Mesenchymal stem cell (in vitro differentiated cells and primary cell): ENCODE results near the gene PPP1R14D.

Experiments
- DNase-seq: peaks from one replicate; pipeline ENCODE4 v3.0.0-alpha.2; 2013
- H2AFZ ChIP-seq: one replicate; pipeline ENCODE4 v1.6.1; 2013; ENCODE audit warnings: low read depth, mild to moderate bottlenecking, control low read depth, inconsistent platforms, low read length, moderate library complexity
- H2AK5ac ChIP-seq: 2 replicates; pipeline ENCODE4 v1.6.1; 2013; ENCODE audit warnings: low read length, moderate library complexity, mild to moderate bottlenecking, inconsistent platforms; ENCODE audit not compliant: severe bottlenecking
- H2BK120ac ChIP-seq: one replicate; pipeline ENCODE4 v1.6.1; 2013; ENCODE audit warnings: low read depth, mild to moderate bottlenecking, inconsistent platforms, low read length, moderate library complexity
- H2BK12ac ChIP-seq, 2 experiments: one replicate each; pipeline ENCODE4 v1.6.1; 2013; ENCODE audit warnings: inconsistent platforms in 2 of 2, low read length in 2 of 2, mild to moderate bottlenecking in 2 of 2, moderate library complexity in 2 of 2, control low read depth in 1 of 2
- H2BK15ac ChIP-seq: one replicate; pipeline ENCODE4 v1.6.1; 2013; ENCODE audit warnings: mild to moderate bottlenecking, low read depth, inconsistent platforms; ENCODE audit not compliant: poor library complexity, severe bottlenecking
- H2BK5ac ChIP-seq: 2 replicates; pipeline ENCODE4 v1.6.1; 2013; ENCODE audit warnings: low read depth, mild to moderate bottlenecking, low read length, control low read depth, inconsistent platforms; ENCODE audit not compliant: poor library complexity, severe bottlenecking
- H3K14ac ChIP-seq, 2 experiments: one replicate each; pipeline ENCODE4 v1.6.1; 2013; ENCODE audit warnings: inconsistent platforms in 2 of 2, low read length in 2 of 2, control low read depth in 1 of 2, mild to moderate bottlenecking in 1 of 2, moderate library complexity in 1 of 2
- H3K18ac ChIP-seq, 2 experiments: one replicate each; pipeline ENCODE4 v1.6.1; 2013; ENCODE audit warnings: inconsistent platforms in 2 of 2, low read length in 2 of 2, control low read depth in 1 of 2, low read depth in 1 of 2, mild to moderate bottlenecking in 1 of 2
- H3K23ac ChIP-seq, 2 experiments: one replicate each; pipeline ENCODE4 v1.6.1; 2013; ENCODE audit warnings: inconsistent platforms in 2 of 2, low read length in 2 of 2, mild to moderate bottlenecking in 2 of 2, moderate library complexity in 2 of 2, control low read depth in 1 of 2
- H3K27ac ChIP-seq: 2 replicates; pipeline ENCODE4 v1.5.1; 2013; ENCODE audit warnings: mild to moderate bottlenecking, moderate library complexity, low read length, control low read depth, inconsistent platforms; ENCODE audit not compliant: poor library complexity, severe bottlenecking
- H3K27me3 ChIP-seq, 2 experiments: 2 replicates each; pipeline versions ENCODE4 v1.6.1 to v1.7.0; 2013; ENCODE audit warnings: low read length in 2 of 2, mild to moderate bottlenecking in 2 of 2, moderate library complexity in 2 of 2, control low read depth in 1 of 2, inconsistent platforms in 1 of 2; ENCODE audit not compliant: control insufficient read depth in 1 of 2, insufficient read depth in 1 of 2
- H3K36me3 ChIP-seq, 2 experiments: 2 replicates each; pipeline versions ENCODE4 v1.6.1 to v1.7.0; 2013; ENCODE audit warnings: low read length in 2 of 2, control low read depth in 1 of 2, inconsistent platforms in 1 of 2, low read depth in 1 of 2, mild to moderate bottlenecking in 1 of 2; ENCODE audit not compliant: insufficient read depth in 2 of 2, control insufficient read depth in 1 of 2
- H3K4ac ChIP-seq, 2 experiments: one replicate each; pipeline ENCODE4 v1.6.1; 2013; ENCODE audit warnings: inconsistent platforms in 2 of 2, low read length in 2 of 2, mild to moderate bottlenecking in 2 of 2, moderate library complexity in 2 of 2, control low read depth in 1 of 2, low read depth in 1 of 2
- H3K4me1 ChIP-seq: 2 replicates; pipeline ENCODE4 v1.6.1; 2013; ENCODE audit warnings: low read depth, low read length, control low read depth; ENCODE audit not compliant: control insufficient read depth, insufficient read depth
- H3K4me2 ChIP-seq: 2 replicates; pipeline ENCODE4 v1.6.1; 2013; ENCODE audit warnings: low read length, mild to moderate bottlenecking, inconsistent platforms; ENCODE audit not compliant: poor library complexity, severe bottlenecking
- H3K4me3 ChIP-seq, 2 experiments: 2 replicates each; pipeline versions ENCODE4 v1.5.1 to v1.7.0; 2013; ENCODE audit warnings: low read length in 2 of 2, mild to moderate bottlenecking in 2 of 2, control low read depth in 1 of 2, low read depth in 1 of 2; ENCODE audit not compliant: insufficient read depth in 1 of 2
- H3K79me1 ChIP-seq: replicated peaks from 2 replicates; pipeline ENCODE4 v1.6.1; 2013; ENCODE audit warnings: mild to moderate bottlenecking, control low read depth, low read length, inconsistent platforms; ENCODE audit not compliant: poor library complexity, severe bottlenecking
- H3K9ac ChIP-seq: 2 replicates; pipeline ENCODE4 v1.7.0; 2013; ENCODE audit warnings: mild to moderate bottlenecking, low read length, moderate library complexity
- H3K9me3 ChIP-seq: 2 replicates; pipeline ENCODE4 v1.7.0; 2013; ENCODE audit warnings: mild to moderate bottlenecking, low read length; ENCODE audit not compliant: control insufficient read depth
- H4K8ac ChIP-seq: one replicate; pipeline ENCODE4 v1.6.1; 2013; ENCODE audit warnings: inconsistent platforms, mild to moderate bottlenecking, low read length, moderate library complexity
- H4K91ac ChIP-seq: one replicate; pipeline ENCODE4 v1.6.1; 2013; ENCODE audit warnings: mild to moderate bottlenecking, low read length, inconsistent platforms
- WGBS: methylation state at CpG from one replicate; pipeline ENCODE4 v1.1.7; 2013; ENCODE audit warnings: mixed read lengths; 5-methylcytosine and 5-hydroxymethylcytosine counted together

Gene PPP1R14D

DNA sequence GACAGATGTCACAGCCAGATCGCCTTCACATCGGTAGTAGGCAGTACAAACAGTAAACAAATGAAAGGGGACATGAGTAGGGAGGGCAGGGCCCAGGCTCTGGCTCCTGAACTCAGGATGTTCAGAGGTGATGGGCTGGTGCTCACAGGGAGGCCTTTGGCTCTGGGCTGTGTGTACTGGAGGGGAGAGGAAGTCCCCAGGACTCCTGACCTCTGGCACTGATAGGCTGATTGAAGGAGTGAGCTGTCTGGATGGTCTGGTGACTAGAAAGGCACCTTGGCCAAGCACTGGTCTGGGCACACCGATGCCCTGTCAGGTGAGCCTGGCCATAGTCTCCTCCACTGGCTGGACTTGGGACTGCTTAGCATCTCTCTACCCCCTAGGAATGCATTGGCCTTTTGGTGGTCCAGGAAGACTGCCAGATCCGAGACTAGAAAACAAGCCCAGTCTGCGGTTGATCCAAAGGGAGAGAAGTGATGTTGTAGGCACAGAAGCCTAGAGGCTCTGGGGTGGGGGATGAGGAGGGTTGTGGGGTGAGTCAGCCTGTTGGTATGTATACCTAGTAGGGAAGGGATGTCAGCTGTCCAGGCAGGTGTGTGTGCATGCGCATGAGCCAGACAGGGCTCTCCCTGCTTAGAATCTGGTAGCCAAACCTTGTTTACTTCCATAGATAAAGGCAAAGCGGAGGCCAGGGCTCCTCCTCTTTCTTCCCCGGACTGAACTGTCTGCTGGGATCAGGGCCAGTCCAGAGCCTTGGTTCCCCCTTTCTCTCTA, 17.2 kb upstream of the PPP1R14D start:
- Histone ChIP-seq H3K4me3 (no peak overlapping the region), H3K14ac (no peak overlapping the region), H3K18ac (no peak overlapping the region), H3K27me3 (peaks cover 0 to 81% of the 10 kb centered on the region in 2 experiments), H2AFZ (no peak overlapping the region), H3K4me1 (peaks cover 34% of the 10 kb centered on the region), H3K9me3 (no peaks in the 10 kb centered on the region), H3K9ac (no peak overlapping the region), H2BK120ac (no peak overlapping the region), H3K36me3 (no peaks in the 10 kb centered on the region), H2BK12ac (no peak overlapping the region), H4K91ac (no peak overlapping the region), H3K4ac (no peak overlapping the region), H3K79me1 (no peaks in the 10 kb centered on the region), H3K27ac (no peak overlapping the region), H2AK5ac (no peak overlapping the region), H4K8ac (no peak overlapping the region), H2BK5ac (no peak overlapping the region), H3K23ac (no peak overlapping the region), H2BK15ac (no peak overlapping the region), H3K4me2 (no peak overlapping the region)
- DNase-seq: no peak
- WGBS: 76% methylated on average over 8 of the region's 8 CpGs

DNA sequence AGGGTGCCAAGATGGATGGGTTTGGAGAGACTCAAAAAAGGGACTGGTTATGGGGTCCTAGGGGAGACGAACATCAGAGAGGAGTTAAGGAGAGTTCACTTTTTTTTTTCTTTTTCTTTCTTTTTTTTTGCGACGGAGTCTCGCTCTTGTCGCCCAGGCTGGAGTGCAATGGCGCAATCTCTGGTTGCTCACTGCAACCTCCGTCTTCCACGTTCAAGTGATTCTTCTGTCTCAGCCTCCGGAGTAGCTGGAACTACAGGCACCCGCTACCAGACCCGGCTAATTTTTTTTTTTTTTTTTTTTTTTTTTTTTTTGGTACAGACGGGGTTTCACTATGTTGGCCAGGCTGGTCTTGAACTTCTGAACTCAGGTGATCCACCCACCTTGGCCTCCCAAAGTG, 16.5 kb upstream of the PPP1R14D start:
- Histone ChIP-seq H4K91ac (no peak overlapping the region), H2AK5ac (no peak overlapping the region), H3K36me3 (no peaks in the 10 kb centered on the region), H3K27me3 (peaks cover 0 to 78% of the 10 kb centered on the region in 2 experiments), H3K4me3 (peak overlapping the region in 1 of 2 experiments; percentile 63), H2BK5ac (no peak overlapping the region), H3K14ac (no peak overlapping the region), H3K27ac (no peak overlapping the region), H3K4me2 (peak overlapping the region; percentile 72), H2BK12ac (no peak overlapping the region), H3K4me1 (peaks cover 34% of the 10 kb centered on the region), H3K4ac (no peak overlapping the region), H2BK120ac (no peak overlapping the region), H3K18ac (no peak overlapping the region), H3K9me3 (no peaks in the 10 kb centered on the region), H3K9ac (no peak overlapping the region), H2AFZ (no peak overlapping the region), H4K8ac (no peak overlapping the region), H2BK15ac (no peak overlapping the region), H3K79me1 (no peaks in the 10 kb centered on the region), H3K23ac (no peak overlapping the region)
- DNase-seq: no peak
- 63% methylated on average over 12 of the region's 12 CpGs for WGBS

DNA sequence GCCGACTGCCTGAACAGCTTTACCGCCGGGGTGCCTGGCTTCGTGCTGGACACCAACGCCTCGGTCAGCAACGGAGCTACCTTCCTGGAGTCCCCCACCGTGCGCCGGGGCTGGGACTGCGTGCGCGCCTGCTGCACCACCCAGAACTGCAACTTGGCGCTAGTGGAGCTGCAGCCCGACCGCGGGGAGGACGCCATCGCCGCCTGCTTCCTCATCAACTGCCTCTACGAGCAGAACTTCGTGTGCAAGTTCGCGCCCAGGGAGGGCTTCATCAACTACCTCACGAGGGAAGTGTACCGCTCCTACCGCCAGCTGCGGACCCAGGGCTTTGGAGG, 16.2 kb upstream of the PPP1R14D start:
- no peak overlapping the region for H2AK5ac ChIP-seq
- H4K8ac ChIP-seq: no peak overlapping the region
- peak overlapping the region in 1 of 2 experiments; percentile 18 for H3K18ac ChIP-seq
- peak overlapping the region; percentile 81 for H2AFZ ChIP-seq
- H3K9ac ChIP-seq: no peak overlapping the region
- H3K14ac ChIP-seq: peak overlapping the region in 1 of 2 experiments; percentile 11
- peak; percentile 24 for DNase-seq
- no peaks in the 10 kb centered on the region for H3K9me3 ChIP-seq
- peaks cover 34% of the 10 kb centered on the region for H3K4me1 ChIP-seq
- no peak overlapping the region for H2BK5ac ChIP-seq
- H4K91ac ChIP-seq: peak overlapping the region; percentile 12
- H2BK15ac ChIP-seq: no peak overlapping the region
- no peak overlapping the region for H3K27ac ChIP-seq
- peak overlapping the region; percentile 72 for H3K4me2 ChIP-seq
- H3K27me3 ChIP-seq: peaks cover 0 to 76% of the 10 kb centered on the region in 2 experiments
- peak overlapping the region in 1 of 2 experiments; percentile 15 for H2BK12ac ChIP-seq
- H3K23ac ChIP-seq: peak overlapping the region in 1 of 2 experiments; percentile 36
- no peak overlapping the region for H2BK120ac ChIP-seq
- WGBS: 9% methylated on average over 28 of the region's 28 CpGs
- peak overlapping the region; percentile 63 to 64 for H3K4me3 ChIP-seq
- H3K79me1 ChIP-seq: no peaks in the 10 kb centered on the region
- no peaks in the 10 kb centered on the region for H3K36me3 ChIP-seq
- H3K4ac ChIP-seq: no peak overlapping the region

DNA sequence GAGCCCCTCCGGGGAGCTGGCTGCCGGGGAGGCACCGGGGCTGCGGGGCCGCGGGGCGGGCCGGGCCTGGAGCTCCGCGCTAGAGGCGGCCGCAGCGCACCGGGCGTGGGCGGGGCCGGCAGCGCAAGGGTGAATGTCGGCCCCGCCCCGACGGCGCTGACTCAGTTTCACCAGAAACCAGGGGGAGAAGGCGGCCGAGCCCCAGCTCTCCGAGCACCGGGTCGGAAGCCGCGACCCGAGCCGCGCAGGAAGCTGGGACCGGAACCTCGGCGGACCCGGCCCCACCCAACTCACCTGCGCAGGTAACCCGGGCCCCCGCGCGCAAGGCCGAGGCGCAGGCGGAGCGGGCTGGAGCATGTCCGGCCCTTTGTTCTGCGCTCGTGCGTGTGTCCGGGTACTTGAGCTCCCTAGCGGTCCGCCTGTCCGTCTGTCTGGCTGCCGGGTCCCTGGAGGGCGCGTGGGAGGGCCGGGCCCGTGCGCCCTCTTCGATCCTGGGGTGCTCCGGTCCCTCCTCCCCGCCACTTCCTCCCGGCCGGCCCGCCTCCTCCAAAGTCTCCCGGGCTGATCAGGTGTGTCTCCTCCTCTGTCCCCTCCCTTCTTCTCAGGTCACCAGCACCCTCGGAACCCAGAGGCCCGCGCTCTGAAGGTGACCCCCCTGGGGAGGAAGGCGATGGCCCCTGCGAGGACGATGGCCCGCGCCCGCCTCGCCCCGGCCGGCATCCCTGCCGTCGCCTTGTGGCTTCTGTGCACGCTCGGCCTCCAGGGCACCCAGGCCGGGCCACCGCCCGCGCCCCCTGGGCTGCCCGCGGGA, 15.6 kb upstream of the PPP1R14D start, which contains the start of gene SPINT1:
SPINT1 (plus strand) TSS at position 164 of the 811 bp plus-strand sequence; CDS start at position 671, 507 bp downstream.
- Histone ChIP-seq H3K18ac (peak within 1 kb of the TSS in 1 of 2 experiments; percentile 18), H3K23ac (peak within 1 kb of the TSS in 1 of 2 experiments; percentile 36), H3K4ac (no peak within 1 kb of the TSS), H2AFZ (peak within 1 kb of the TSS; percentile 81), H3K79me1 (no peaks in the 10 kb centered on the region), H3K36me3 (no peaks in the 10 kb centered on the region), H2AK5ac (no peak within 1 kb of the TSS), H3K14ac (peak within 1 kb of the TSS in 1 of 2 experiments; percentile 11), H2BK120ac (no peak within 1 kb of the TSS), H3K27me3 (peaks cover 0 to 72% of the 10 kb centered on the region in 2 experiments), H3K9me3 (no peaks in the 10 kb centered on the region), H3K4me3 (peak within 1 kb of the TSS; percentile 63 to 64), H3K4me1 (peaks cover 34% of the 10 kb centered on the region), H3K4me2 (peak within 1 kb of the TSS; percentile 72), H2BK5ac (no peak within 1 kb of the TSS), H4K91ac (peak within 1 kb of the TSS; percentile 12), H3K9ac (no peak within 1 kb of the TSS), H3K27ac (no peak within 1 kb of the TSS), H2BK12ac (peak within 1 kb of the TSS in 1 of 2 experiments; percentile 15), H2BK15ac (no peak within 1 kb of the TSS), H4K8ac (no peak within 1 kb of the TSS)
- DNase-seq: peak; percentile 22
- WGBS: under 1% methylated on average over 80 of the region's 89 CpGs
